Superior temporal gyrus (tissue), 1 donor: ENCODE results near the gene PGRMC2.

Experiments used
- DNase-seq: peaks from one replicate; pipeline ENCODE4 v3.0.0-alpha.2; 2016; ENCODE audit errors: extremely low spot score

PGRMC2 gene

DNA sequence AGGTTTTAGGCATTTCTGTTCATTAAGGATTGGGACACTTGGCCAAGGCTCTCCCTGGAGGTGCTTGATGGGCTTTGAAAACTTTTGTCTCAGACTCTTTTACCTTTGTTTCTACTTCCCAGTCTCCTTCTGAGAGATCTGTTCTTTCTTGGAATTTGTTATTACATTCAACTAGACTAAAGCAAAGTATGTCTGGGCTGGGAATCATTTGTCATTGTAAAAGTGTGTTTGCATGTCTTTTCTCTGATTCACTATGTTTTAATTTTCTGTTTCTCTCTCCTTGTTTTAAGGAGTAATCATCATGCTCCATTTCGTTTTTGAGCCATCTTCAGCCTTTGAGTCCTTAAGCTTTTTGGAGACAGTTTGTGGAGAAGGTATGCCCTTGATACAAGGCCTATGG lies 12.2 kb upstream of the PGRMC2 start:
- no peak for DNase-seq

DNA sequence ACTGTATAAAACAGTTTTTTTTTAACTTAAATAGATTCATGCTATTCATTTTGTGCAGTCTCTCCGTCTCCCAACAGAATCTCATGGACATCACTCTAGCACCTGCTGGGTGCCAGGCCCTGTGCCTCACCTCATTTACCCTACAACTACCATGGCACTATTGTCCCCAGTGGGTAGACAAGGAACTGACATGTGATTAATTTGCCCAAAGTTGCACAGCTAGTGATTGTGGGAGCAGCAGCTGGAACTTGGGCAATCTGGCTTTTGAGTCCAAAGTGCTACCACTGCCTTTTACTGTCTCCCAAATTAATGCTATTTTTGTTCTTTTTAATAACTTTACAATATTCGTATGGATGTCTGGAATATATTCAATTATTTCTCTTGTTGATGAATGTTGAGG lies 11.2 kb upstream of the PGRMC2 start:
- no peak for DNase-seq

DNA sequence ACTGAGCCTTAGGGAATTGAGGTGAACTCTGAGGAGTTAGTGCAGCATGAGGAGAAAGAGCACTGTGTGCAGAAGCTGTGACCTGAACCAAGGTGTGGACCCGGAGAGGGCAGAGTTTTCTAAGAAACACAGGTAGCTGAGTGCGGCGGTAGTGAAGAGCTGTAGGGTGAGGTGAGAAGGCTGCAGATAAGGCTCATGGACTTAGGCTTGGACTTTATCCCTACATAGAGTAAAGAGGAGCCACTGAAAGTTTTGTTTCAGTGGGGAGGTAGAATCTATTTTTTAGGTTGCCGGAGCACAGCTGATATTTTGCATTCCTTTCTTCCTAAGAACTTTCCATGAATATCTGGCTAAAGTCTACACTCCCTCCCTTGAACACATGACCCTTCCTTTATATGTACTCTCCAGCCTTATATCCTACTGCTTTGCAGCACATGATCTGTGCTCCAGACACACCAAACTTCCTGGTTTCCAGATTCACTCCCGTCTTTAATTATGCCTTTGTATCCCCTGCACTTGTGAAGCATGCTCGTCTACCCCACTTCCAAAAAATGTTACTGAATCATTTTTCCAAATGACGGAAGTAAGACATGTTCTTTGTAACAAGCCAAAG lies 10.6 kb upstream of the PGRMC2 start:
- no peak for DNase-seq

GRCh38 chr4:128295255-128295654 lies 7.6 kb upstream of the PGRMC2 start:
- DNase-seq = no peak

- no peak for DNase-seq
Observed at GRCh38 chr4:128294464-128294863, 6.9 kb upstream of the PGRMC2 start.

DNA sequence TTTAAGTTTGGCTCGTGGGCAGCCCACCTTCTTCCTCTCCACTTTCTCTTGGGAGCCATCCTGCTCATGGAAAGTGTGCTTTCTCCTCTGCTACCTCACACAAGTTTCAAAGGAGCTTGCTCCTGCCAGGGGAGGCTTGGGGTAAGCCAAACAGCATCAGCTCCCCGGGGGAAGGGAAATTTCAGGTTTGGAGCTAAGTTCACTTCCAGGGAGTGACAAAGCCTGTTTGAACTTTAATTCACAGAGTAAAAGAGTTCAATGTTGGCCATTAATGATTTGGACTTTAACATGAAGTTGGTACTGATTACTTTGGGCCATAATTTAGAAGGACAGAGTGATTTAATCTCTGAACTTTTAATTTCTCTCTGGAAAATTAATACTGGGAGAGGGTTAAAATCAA lies 4.7 kb upstream of the PGRMC2 start:
- no peak for DNase-seq

DNA sequence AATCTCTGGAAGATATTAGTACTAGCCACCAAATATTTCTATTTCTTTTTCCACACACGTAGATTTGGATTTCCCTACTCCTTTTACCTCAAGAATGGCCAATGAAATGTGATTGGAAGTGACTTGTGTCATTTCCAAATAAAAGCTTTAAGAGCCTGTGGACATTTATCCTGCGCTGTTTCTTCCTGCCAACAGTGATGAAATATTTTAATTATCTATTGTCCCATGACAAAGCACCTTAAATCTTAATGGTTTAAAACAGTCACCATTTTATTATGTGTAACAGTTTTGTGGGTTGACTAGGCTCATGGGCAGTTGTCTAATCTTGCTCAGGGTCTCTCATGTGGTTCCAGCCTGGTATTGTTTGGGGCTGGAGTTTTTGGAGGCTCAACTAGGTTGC lies 3.5 kb upstream of the PGRMC2 start:
- DNase-seq = no peak

DNA sequence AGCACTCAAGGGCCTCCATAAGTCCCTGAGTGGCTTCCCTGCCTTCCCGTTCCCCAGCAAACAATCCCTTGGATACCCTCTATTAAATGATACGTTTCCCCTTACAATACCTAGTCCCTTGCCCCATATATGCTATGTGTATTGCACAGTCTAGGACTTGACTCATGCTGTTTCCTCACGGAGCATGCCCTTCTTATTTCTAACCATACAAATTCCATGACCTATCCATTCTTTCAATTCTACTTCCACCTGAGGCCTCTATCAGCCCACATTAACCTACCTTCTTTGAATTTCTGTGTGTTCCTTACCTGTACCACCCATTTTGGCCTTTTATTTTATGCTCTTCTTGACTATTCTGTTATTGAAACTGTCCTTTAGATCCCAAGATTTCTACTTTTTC lies 2.9 kb upstream of the PGRMC2 start:
- DNase-seq = no peak

DNA sequence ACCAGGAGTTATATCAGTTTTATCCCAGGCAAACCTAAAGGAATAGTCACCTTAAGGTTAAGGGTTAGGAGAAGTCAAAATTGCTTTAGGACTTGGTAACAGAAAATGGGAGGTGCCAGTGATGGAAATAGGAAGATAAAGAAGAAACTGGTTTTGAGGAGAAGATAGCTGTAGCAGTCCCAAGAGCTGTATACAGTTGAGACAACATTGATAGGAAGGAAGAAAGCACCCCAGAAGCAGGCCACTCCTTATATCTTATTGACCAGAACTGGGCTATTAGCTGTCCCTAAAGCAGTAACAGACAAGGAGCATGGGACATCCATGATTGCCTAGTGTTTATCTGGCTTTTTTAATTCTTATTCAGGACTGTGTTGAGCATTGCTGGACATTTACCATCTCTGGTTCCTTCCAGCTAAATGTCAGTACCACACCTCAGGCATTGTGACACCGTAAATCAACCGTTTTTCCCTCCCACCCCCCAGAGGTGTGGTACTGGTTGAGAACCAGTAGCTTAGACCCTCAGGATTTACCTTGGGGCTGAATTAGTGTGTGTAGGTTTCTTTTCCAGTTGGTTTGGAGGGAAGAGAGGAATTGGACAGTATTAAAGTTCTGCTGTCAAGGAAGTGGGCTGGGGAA lies 2.0 kb upstream of the PGRMC2 start:
- no peak for DNase-seq

- DNase-seq = peak; percentile 57
Observed at GRCh38 chr4:128288689-128289106, 1.1 kb upstream of the PGRMC2 start.

DNA sequence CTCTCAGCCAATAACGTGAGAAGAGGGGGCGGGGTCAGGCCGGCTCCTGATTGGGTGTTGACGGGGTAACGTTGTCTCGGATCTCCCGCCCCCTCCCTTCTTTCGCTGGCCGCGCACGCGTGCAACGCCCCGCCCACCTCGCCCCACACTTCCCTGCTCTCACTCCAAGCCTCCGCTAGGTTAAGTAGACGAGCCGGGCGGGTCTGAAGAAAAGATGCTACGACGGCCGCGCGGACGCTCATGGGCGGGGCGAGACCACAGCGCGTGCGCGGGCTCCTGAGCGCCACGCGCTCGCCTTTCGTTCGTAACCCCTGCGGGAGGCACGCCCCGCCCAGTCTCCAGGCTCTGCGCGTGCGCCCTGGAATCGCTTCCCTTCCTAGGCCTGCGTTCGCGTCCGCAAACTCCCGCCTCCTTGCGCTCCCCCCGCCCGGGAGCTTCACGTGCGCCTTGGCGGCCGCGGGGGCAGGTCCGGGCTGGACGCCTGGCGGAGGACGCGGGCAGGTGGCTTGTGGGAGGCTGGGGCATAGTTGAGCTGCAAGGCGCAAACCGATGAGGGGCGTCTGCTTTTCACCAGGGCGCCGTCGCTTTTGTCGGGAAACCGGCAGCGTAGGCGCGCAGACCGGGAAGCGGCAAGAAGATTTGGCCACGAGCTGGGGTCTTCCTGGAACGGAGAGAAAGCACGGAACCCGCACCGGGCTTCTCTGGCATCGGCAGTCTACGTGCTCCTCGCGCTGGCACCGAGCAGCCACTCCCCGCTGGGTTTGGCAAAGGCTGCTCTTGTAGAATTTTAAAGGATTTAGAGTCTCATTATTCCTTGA lies 467 bp upstream of the PGRMC2 start:
- peak; percentile 97 for DNase-seq

DNA sequence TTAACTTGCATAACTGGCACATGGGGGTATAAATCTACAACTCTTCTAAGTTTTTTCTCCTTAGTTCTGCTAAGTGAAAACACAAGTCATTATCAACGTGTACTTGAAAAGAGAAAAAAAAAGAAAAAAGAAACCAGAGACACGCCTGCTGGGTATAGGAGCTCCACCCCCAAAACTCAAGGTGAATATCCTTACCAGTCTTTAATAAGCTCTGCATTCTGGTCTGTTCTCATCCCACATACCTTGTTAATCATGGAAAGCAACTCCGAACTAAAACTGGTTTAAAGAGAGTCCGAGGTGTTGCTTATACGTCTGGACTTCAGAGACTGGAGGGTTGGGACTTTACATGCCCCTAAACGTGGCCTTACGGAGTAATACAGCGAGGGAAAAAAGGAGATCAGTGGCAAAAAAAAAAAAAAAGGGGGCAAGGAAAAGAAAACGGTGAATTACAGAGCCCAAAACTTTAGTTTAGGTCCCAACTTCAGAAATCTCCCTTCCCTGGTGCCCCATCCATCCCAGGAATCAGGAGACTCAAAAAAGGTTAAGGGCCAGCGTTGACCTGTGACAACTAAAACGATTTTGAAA lies 1.0 kb downstream of the PGRMC2 start:
- no peak for DNase-seq

DNA sequence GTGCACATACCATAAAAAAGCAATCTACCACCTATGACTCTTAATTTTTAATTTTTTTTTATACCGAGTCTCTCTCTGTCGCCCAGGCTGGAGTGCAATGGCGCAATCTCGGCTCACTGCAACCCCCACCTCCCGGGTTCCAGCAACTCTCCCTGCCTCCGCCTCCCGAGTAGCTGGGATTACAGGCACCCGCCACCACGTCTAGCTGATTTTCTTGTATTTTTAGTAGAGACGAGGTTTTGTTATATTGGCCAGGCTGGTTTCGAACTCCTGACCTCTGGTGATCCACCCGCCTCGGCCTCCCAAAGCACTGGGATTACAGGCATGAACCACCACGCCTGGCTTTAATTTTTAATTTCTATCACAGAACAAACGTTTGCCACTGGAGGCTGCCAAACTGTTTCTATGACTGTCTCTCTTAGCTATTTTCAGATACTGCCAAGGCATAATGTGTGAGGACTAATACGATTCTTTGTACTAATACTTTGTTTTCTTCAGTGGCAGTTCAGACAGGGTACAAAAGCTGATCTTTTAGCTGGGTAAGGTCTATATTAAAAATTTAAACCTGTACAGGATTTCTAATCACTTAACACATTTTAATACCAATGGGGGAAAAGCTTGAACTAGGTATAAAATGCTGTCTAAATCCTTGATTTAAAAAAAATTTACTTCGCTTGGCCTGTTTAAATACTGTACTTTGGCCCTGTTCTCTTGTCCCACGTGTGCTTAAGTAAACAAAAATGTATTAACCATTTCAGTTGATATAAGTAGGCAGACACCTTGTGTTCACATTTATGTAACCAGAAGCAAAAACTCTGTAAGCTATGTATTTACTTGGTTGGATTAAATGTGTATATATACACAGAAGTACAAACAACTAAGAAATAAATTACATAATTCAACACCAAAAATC lies 2.3 kb downstream of the PGRMC2 start:
- no peak for DNase-seq

DNA sequence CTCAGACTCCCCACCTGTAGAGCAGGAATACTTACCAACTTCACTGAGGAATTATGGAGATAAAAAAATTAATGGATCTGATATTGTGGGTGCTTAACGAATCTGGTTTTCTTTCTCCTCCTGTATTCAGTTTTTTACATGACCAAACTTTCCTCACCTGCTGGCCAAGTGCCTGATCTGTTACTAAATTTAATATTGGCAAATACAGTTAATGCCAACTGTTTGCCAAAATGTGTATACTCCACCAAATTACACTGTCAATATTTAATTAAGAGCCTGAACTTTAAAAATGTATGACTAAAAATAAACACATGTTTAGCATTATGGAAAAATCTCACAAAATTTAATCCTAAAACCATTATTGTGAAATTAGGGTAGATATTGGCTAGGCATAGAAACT lies 3.3 kb downstream of the PGRMC2 start:
- no peak for DNase-seq

DNA sequence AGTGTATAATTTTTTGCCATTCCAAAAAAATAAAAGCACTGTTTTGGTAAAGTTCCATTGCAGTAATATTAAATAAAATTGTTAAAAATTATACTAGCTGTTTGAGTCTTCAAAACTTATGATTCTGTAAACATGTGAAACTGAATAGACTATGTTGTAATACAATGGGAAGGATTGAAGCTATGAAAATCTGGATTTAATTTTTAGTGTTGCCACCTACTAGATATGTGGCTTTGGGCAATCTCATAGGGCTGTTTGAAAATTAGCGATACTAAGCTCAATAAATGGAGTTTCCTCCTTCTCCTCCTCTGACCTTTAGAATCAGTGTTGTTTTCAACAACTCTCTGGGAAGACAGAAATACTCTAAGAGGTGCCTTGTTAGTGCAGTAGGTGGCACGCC lies 4.5 kb downstream of the PGRMC2 start:
- DNase-seq = no peak

GRCh38 chr4:128282516-128282915 lies 5.1 kb downstream of the PGRMC2 start:
- DNase-seq = no peak

- DNase-seq = no peak
Observed at GRCh38 chr4:128281354-128281753, 6.3 kb downstream of the PGRMC2 start.

DNA sequence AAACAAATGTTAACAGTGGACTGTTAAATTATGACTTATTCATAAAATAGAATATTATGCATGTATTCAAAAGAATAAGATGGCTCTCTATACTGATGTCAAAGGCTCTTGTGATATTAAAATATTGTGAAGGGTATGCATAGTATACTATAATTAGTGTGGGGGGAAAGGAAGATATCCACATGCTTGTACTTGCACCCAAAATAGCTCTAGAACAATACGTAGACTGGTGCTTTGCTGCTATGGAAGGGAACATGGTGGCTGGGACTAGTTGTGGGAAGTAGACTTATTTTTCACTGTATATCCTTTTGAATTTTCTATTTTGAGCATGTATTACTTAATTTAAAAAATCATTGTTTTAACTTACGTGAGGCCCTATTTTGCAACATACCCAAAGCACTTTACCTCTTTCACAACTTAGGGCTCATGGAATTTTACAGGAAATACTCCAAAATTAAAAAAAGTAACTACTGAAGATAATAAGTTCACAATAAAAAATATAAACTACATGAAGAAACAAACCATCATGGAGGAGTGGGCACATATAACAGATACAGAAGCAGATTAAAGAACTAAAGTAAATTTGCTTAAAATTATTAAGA lies 7.9 kb downstream of the PGRMC2 start:
- DNase-seq = no peak

DNA sequence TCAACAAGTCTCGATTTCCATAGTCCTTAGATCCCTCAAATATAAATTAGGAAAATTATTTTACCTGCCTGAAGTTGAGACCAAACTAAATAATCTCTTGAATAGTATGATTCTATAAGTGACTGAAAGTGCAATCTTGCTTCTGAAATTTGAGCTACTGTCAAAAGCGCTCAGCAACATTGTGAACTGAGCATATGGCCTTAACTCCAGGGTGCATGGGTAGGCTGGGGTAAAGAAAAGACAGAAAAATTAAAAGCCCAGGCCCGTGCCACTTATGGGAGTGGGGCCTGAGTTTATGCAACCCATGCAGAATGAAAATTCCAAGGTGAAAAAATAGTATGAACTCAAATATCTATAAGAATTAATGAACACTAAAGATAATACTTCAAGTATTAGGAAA lies 9.8 kb downstream of the PGRMC2 start:
- no peak for DNase-seq

DNA sequence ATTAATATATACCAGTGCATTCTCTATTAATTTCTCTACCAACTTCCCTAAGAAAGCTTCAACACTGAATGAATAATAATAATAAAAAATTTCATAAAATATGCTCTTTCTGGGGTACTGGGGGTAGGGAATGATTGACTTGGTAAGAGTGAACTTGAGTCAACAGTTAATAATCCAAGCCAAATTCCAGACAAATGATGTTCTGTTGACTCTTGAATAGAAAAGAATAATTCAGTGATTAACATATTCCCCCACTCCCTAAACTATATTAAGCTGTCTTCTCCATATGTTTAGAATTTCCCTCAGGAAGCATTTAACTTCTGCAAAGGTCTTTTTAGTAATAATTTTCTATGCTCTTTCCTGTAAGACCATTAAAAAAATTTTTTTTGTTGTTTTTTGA lies 12.3 kb downstream of the PGRMC2 start:
- DNase-seq = no peak

GRCh38 chr4:128271551-128271950 lies 16.1 kb downstream of the PGRMC2 start:
- no peak for DNase-seq
